ENCODE results near the gene DNPH1.

- TF ChIP-seq SMAD1 (IDR thresholded peaks at IDR 0.05; ENCODE audit: low read depth, low read length, partially characterized antibody) (no peak), ARNT (IDR thresholded peaks at IDR 0.05) (no peak), NFRKB (IDR thresholded peaks at IDR 0.05; ENCODE audit: low read depth) (no peak), SOX6 (IDR thresholded peaks at IDR 0.05) (no peak)
Observed at GRCh38 chr6:43246301-43247113, 17.2 kb upstream of the DNPH1 start.
